22Rv1 (cell line): ENCODE measurements around the gene SULF2.

Experiments
- ZFX ChIP-seq: fragments of 450-650 bp; IDR thresholded peaks from 2 replicates; pipeline ENCODE4 v1.6.1; 2017; ENCODE audit warnings: antibody characterized with exemption, borderline replicate concordance
- TF ChIP-seq, protein P1 (sequence below): fragments of 450-650 bp; IDR thresholded peaks from 2 replicates; pipeline ENCODE4 v1.5.1; 2017; ENCODE audit warnings: mild to moderate bottlenecking

DNA sequence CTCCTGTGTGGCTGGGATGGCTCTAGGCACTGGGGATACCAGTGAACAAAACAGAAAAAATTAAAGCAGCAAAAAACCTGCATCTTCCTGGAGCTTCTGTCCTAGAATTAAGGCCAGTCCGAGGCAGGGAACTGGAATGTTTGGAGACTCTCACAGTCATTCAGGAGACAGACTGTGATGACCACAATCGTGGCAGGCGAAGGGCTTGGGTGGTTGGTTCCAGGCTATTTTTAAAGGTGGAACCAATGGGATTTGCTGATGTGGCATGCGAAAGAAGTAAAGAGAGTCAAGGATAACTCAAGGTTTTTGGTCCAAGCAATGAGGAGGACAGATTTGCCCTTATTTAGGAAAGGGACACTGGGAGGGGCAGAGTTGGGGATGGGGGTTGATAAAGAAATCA, 66.9 kb downstream of the SULF2 start:
- TF ChIP-seq, protein P1, sequence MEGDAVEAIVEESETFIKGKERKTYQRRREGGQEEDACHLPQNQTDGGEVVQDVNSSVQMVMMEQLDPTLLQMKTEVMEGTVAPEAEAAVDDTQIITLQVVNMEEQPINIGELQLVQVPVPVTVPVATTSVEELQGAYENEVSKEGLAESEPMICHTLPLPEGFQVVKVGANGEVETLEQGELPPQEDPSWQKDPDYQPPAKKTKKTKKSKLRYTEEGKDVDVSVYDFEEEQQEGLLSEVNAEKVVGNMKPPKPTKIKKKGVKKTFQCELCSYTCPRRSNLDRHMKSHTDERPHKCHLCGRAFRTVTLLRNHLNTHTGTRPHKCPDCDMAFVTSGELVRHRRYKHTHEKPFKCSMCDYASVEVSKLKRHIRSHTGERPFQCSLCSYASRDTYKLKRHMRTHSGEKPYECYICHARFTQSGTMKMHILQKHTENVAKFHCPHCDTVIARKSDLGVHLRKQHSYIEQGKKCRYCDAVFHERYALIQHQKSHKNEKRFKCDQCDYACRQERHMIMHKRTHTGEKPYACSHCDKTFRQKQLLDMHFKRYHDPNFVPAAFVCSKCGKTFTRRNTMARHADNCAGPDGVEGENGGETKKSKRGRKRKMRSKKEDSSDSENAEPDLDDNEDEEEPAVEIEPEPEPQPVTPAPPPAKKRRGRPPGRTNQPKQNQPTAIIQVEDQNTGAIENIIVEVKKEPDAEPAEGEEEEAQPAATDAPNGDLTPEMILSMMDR: no peak
- TF ChIP-seq ZFX: no peak
